Omental fat pad (tissue), 4 donors: ENCODE measurements around the gene SLBP. TPM values are rescaled to one million over a fixed set of nuclear protein-coding genes. Genes with fewer than 3 reads are reported as not detected.

Source experiments
- ATAC-seq: fragments of 150-250 bp; one replicate; pipeline ENCODE4 v1.9.1; 2016; ENCODE audit warnings: mild to moderate bottlenecking, moderate library complexity; ENCODE audit not compliant: low FRiP score
- DNase-seq: peaks from one replicate; pipeline ENCODE4 v3.0.0-alpha.2; 2019; ENCODE audit warnings: low spot score
- total RNA-seq, 4 donors: library from RNA; depleted of rRNA; stranded (reverse); fragments of >200 nt; gene quantifications; one replicate each; pipeline ENCODE4 v1.1.0, GENCODE V29; 2016
- TF ChIP-seq, protein P1 (sequence below), 3 donors: fragments of 450-650 bp; IDR thresholded peaks; one replicate each; pipeline ENCODE4 v1.5.1; 2016 to 2017; ENCODE audit warnings: antibody characterized with exemption in 3 of 3, mild to moderate bottlenecking in 3 of 3, moderate library complexity in 2 of 3

Gene SLBP
- total RNA-seq, 4 donors from 2014 or later = 33.3 to 58.4 (median 40.3) TPM

- DNase-seq (no peak), ATAC-seq (no peak)
- TF ChIP-seq, protein P1, sequence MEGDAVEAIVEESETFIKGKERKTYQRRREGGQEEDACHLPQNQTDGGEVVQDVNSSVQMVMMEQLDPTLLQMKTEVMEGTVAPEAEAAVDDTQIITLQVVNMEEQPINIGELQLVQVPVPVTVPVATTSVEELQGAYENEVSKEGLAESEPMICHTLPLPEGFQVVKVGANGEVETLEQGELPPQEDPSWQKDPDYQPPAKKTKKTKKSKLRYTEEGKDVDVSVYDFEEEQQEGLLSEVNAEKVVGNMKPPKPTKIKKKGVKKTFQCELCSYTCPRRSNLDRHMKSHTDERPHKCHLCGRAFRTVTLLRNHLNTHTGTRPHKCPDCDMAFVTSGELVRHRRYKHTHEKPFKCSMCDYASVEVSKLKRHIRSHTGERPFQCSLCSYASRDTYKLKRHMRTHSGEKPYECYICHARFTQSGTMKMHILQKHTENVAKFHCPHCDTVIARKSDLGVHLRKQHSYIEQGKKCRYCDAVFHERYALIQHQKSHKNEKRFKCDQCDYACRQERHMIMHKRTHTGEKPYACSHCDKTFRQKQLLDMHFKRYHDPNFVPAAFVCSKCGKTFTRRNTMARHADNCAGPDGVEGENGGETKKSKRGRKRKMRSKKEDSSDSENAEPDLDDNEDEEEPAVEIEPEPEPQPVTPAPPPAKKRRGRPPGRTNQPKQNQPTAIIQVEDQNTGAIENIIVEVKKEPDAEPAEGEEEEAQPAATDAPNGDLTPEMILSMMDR (IDR thresholded peaks at IDR 0.05) = no peak
Observed at GRCh38 chr4:1668488-1668840, 43.7 kb downstream of the SLBP start.

- DNase-seq (no peak), ATAC-seq (no peak)
- TF ChIP-seq, protein P1 (IDR thresholded peaks at IDR 0.05) = no peak
Observed at GRCh38 chr4:1667273-1667672, 44.8 kb downstream of the SLBP start.

- TF ChIP-seq, protein P1 (IDR thresholded peaks at IDR 0.05) = no peak
- no peak for DNase-seq
- ATAC-seq = no peak
Observed at GRCh38 chr4:1666391-1666790, 45.7 kb downstream of the SLBP start.

GRCh38 chr4:1664141-1664540, 48.0 kb downstream of the SLBP start:
- ATAC-seq (no peak), DNase-seq (no peak)
- TF ChIP-seq, protein P1 (IDR thresholded peaks at IDR 0.05) = no peak

DNA sequence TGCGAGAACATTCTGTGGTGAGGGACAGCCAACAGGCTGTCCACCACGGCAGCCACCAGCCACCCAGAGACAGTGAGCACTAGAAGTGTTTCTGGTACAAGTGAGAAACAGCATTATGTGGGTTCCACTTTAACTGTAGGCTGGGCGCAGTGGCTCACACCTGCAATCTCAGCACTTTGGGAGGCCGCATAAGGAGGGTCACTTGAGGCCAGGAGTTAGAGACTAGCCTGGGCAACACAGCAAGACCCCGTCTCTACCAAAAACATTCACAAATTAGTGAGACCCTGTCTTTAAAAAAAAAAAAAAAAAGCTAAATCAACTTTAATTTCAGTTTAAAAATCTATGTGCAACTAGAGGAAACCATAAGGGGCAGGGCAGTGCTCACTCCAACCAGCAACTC, 48.6 kb downstream of the SLBP start:
- TF ChIP-seq, protein P1 (IDR thresholded peaks at IDR 0.05) = no peak
- DNase-seq (no peak), ATAC-seq (no peak)

DNA sequence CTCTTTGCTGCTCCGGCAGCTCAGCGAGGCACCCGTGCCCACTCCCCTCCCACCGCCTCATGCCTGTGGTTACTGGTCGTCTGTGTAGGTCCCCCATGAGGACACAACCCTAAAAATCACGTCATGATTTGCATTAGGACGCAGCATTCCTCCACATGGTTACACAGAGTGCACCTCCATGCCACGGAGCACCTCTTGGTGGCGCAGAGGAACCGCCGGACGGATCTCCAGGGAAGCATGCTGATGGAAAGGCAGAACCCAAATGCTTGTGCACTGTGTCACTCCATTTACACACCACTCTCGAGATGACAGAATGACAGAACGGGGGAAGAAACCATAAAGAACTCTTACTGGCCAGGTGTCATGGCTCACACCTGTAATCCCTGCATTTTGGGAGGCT, 50.4 kb downstream of the SLBP start:
- TF ChIP-seq, protein P1 (IDR thresholded peaks at IDR 0.05) = no peak
- ATAC-seq (no peak), DNase-seq (no peak)

GRCh38 chr4:1660948-1661677, 51.0 kb downstream of the SLBP start:
- TF ChIP-seq, protein P1 (IDR thresholded peaks at IDR 0.05) = no peak
- no peak for DNase-seq
- ATAC-seq = peak; percentile 22
